OCI-LY1 (cell line): ENCODE results near the gene EOGT.

ENCODE experiments used
- H2AFZ ChIP-seq: fragments of 200-600 bp; sonication (generic), shearing (Covaris generic); 2 replicates; pipeline ENCODE4 v1.6.0; 2014; ENCODE audit warnings: antibody characterized with exemption, mild to moderate bottlenecking, low read length
- H3F3A ChIP-seq: fragments of 200-600 bp; sonication (generic), shearing (Covaris generic); 2 replicates; pipeline ENCODE4 v1.6.0; 2014; ENCODE audit warnings: mild to moderate bottlenecking, antibody characterized with exemption, low read length, moderate library complexity; ENCODE audit not compliant: insufficient read depth
- H3K27ac ChIP-seq: fragments of 200-600 bp; sonication (generic); 2 replicates; pipeline ENCODE4 v1.5.1; 2014; ENCODE audit warnings: low read length, mixed run types, mild to moderate bottlenecking, low read depth; ENCODE audit not compliant: poor library complexity, severe bottlenecking
- H3K27me3 ChIP-seq: fragments of 200-600 bp; sonication (generic); 2 replicates; pipeline ENCODE4 v1.6.0; 2014; ENCODE audit warnings: antibody characterized with exemption, mild to moderate bottlenecking, low read length, moderate library complexity; ENCODE audit not compliant: insufficient read depth
- H3K36me3 ChIP-seq: fragments of 200-600 bp; sonication (generic); 2 replicates; pipeline ENCODE4 v1.6.1; 2014; ENCODE audit warnings: mild to moderate bottlenecking, antibody characterized with exemption, low read length, moderate library complexity, mixed read lengths; ENCODE audit not compliant: insufficient read depth
- H3K4me1 ChIP-seq: fragments of 200-600 bp; sonication (generic); 2 replicates; pipeline ENCODE4 v1.5.1; 2014; ENCODE audit warnings: mild to moderate bottlenecking, low read length, moderate library complexity; ENCODE audit not compliant: insufficient read depth, severe bottlenecking
- H3K4me2 ChIP-seq: fragments of 200-600 bp; sonication (generic), shearing (Covaris generic); 2 replicates; pipeline ENCODE4 v1.6.1; 2014; ENCODE audit warnings: low read length
- H3K4me3 ChIP-seq: fragments of 200-600 bp; sonication (generic); 2 replicates; pipeline ENCODE4 v1.5.1; 2014; ENCODE audit warnings: low read length, low read depth, mild to moderate bottlenecking, mixed read lengths; ENCODE audit not compliant: poor library complexity, severe bottlenecking
- H3K79me2 ChIP-seq: fragments of 200-600 bp; shearing (Covaris generic); 2 replicates; pipeline ENCODE4 v1.6.1; 2016; ENCODE audit warnings: mixed run types, low read length, mixed read lengths; ENCODE audit not compliant: insufficient read depth
- H3K9ac ChIP-seq: fragments of 200-600 bp; sonication (generic), shearing (Covaris generic); 2 replicates; pipeline ENCODE4 v1.6.1; 2014; ENCODE audit warnings: mild to moderate bottlenecking, low read length, mixed read lengths
- H3K9me2 ChIP-seq: fragments of 200-600 bp; sonication (generic), shearing (Covaris generic); 2 replicates; pipeline ENCODE4 v1.6.1; 2014; ENCODE audit warnings: low read depth, mild to moderate bottlenecking, low read length, mixed read lengths
- H3K9me3 ChIP-seq: fragments of 200-600 bp; shearing (Covaris generic); 2 replicates; pipeline ENCODE4 v1.6.1; 2014; ENCODE audit warnings: low read length, mixed read lengths
- H4K20me1 ChIP-seq: fragments of 200-600 bp; sonication (generic), shearing (Covaris generic); 2 replicates; pipeline ENCODE4 v1.6.0; 2016; ENCODE audit warnings: mild to moderate bottlenecking, low read length; ENCODE audit not compliant: insufficient read depth
- EZH2 ChIP-seq: fragments of 200-600 bp; sonication (generic), shearing (Covaris generic); IDR thresholded peaks from 2 replicates; pipeline ENCODE4 v1.8.0; 2017; ENCODE audit warnings: borderline replicate concordance, mixed run types, mild to moderate bottlenecking, antibody characterized with exemption, low read length, moderate library complexity, mixed read lengths
- TF ChIP-seq, protein P1 (sequence below): fragments of 200-600 bp; sonication (generic), shearing (Covaris generic); IDR thresholded peaks from 2 replicates; pipeline ENCODE4 v1.5.1; 2017; ENCODE audit warnings: mild to moderate bottlenecking, antibody characterized with exemption, low read length, moderate library complexity, mixed read lengths

The EOGT gene

GRCh38 chr3:69012100-69012799, 1.2 kb downstream of the EOGT start:
- H3K4me2 ChIP-seq: peak overlapping the region; percentile 90
- H3K4me3 ChIP-seq: peak overlapping the region; percentile 82
- peak overlapping the region; percentile 18 for H3K27ac ChIP-seq
- no peak for TF ChIP-seq EZH2
- TF ChIP-seq, protein P1, sequence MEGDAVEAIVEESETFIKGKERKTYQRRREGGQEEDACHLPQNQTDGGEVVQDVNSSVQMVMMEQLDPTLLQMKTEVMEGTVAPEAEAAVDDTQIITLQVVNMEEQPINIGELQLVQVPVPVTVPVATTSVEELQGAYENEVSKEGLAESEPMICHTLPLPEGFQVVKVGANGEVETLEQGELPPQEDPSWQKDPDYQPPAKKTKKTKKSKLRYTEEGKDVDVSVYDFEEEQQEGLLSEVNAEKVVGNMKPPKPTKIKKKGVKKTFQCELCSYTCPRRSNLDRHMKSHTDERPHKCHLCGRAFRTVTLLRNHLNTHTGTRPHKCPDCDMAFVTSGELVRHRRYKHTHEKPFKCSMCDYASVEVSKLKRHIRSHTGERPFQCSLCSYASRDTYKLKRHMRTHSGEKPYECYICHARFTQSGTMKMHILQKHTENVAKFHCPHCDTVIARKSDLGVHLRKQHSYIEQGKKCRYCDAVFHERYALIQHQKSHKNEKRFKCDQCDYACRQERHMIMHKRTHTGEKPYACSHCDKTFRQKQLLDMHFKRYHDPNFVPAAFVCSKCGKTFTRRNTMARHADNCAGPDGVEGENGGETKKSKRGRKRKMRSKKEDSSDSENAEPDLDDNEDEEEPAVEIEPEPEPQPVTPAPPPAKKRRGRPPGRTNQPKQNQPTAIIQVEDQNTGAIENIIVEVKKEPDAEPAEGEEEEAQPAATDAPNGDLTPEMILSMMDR: no peak
- no peaks in the 10 kb centered on the region for H3K27me3 ChIP-seq
- peaks cover 20% of the 10 kb centered on the region for H3K4me1 ChIP-seq
- 0 out of 2 replicates have a peak overlapping the region, but pooled peaks have one; percentile 59 for H2AFZ ChIP-seq
- H3F3A ChIP-seq: 0 out of 2 replicates have a peak, but pooled peaks cover 3% of the 10 kb centered on the region
- peaks cover 17% of the 10 kb centered on the region; the same call in 1 of the 2 replicates for H3K36me3 ChIP-seq
- no peaks in the 10 kb centered on the region for H3K9me3 ChIP-seq
- H3K9me2 ChIP-seq: no peaks in the 10 kb centered on the region
- H3K79me2 ChIP-seq: no peaks in the 10 kb centered on the region
- H4K20me1 ChIP-seq: no peaks in the 10 kb centered on the region
- peak overlapping the region; percentile 93; the same call in 1 of the 2 replicates for H3K9ac ChIP-seq

- Histone ChIP-seq H3K9ac (no peak overlapping the region), H3K9me3 (no peaks in the 10 kb centered on the region), H4K20me1 (no peaks in the 10 kb centered on the region), H3K27me3 (no peaks in the 10 kb centered on the region), H3K4me3 (no peak overlapping the region), H3F3A (0 out of 2 replicates have a peak, but pooled peaks cover 3% of the 10 kb centered on the region), H3K9me2 (no peaks in the 10 kb centered on the region), H3K36me3 (peaks cover 25% of the 10 kb centered on the region; the same call in 1 of the 2 replicates), H3K4me2 (no peak overlapping the region), H3K27ac (no peak overlapping the region), H2AFZ (no peak overlapping the region), H3K4me1 (peaks cover 20% of the 10 kb centered on the region), H3K79me2 (no peaks in the 10 kb centered on the region)
- TF ChIP-seq EZH2: no peak
- TF ChIP-seq, protein P1: no peak
These were observed 2.3 kb downstream of the EOGT start for GRCh38 chr3:69011096-69011730.

- no peak overlapping the region for H2AFZ ChIP-seq
- no peak overlapping the region for H3K4me3 ChIP-seq
- no peak overlapping the region for H3K27ac ChIP-seq
- H3K9me2 ChIP-seq: no peaks in the 10 kb centered on the region
- TF ChIP-seq, protein P1: no peak
- TF ChIP-seq EZH2: no peak
- no peaks in the 10 kb centered on the region for H3K79me2 ChIP-seq
- peaks cover 37% of the 10 kb centered on the region for H3K36me3 ChIP-seq
- no peaks in the 10 kb centered on the region for H3K9me3 ChIP-seq
- peaks cover 18% of the 10 kb centered on the region for H3K4me1 ChIP-seq
- H3F3A ChIP-seq: no peaks in the 10 kb centered on the region
- no peak overlapping the region for H3K9ac ChIP-seq
- H4K20me1 ChIP-seq: no peaks in the 10 kb centered on the region
- no peaks in the 10 kb centered on the region for H3K27me3 ChIP-seq
- H3K4me2 ChIP-seq: no peak overlapping the region
These were observed 3.7 kb downstream of the EOGT start for GRCh38 chr3:69009559-69010410.
